GM12878 (cell line): ENCODE results near the gene ADAMTS17. TPM values are rescaled to one million over a fixed set of nuclear protein-coding genes. Genes with fewer than 3 reads are reported as not detected.

Source experiments
- ATAC-seq: fragments of 200-7000 bp; cut with Tn5 transposase; 3 replicates; pipeline ENCODE4 v1.9.1; 2020; ENCODE audit warnings: mild to moderate bottlenecking, moderate library complexity
- BruUV-seq: library from RNA; stranded (reverse); fragments of 400-500 nt; replicated peaks from 2 replicates; lab custom pipeline; 2021; lab: Mats Ljungman, UMichigan
- CTCF ChIA-PET: fragments of 300-600 bp; sonication (Branson Sonifier 250); formaldehyde crosslinking; extraction: SDS; loops from one replicate; lab custom pipeline; 2021; ENCODE audit warnings: inconsistent platforms; lab: Yijun Ruan, JAX
- POLR2A ChIA-PET: fragments of 350-600 bp; formaldehyde crosslinking; extraction: SDS; loops from one replicate; lab custom pipeline; 2021; ENCODE audit warnings: inconsistent platforms; lab: Charles Lee
- RAD21 ChIA-PET: fragments of 300-600 bp; sonication (Branson Sonifier 250); formaldehyde crosslinking; loops from one replicate; lab custom pipeline; 2023; ENCODE audit warnings: antibody characterized with exemption; ENCODE audit not compliant: unreplicated experiment; lab: Charles Lee
- SMC1A ChIA-PET: fragments of 300-600 bp; sonication (Branson Sonifier 250); formaldehyde crosslinking; loops from one replicate; lab custom pipeline; 2023; ENCODE audit not compliant: unreplicated experiment, uncharacterized antibody; lab: Charles Lee
- DNase-seq: peaks from one replicate; pipeline ENCODE4 v3.0.0-alpha.2; 2011; ENCODE audit warnings: low read depth, low spot score
- FAIRE-seq: peaks from 3 replicates; lab custom pipeline; 2011; peaks lifted over from hg19 to GRCh38; lab: Jason Lieb, UNC
- H2AFZ ChIP-seq: 2 replicates; pipeline ENCODE4 v1.6.0; 2011; ENCODE audit warnings: low read depth, low read length, control low read depth; ENCODE audit not compliant: control insufficient read depth
- H3K27ac ChIP-seq: 2 replicates; pipeline ENCODE4 v1.5.1; 2011; ENCODE audit warnings: control low read depth; ENCODE audit not compliant: control insufficient read depth, insufficient read depth
- H3K27me3 ChIP-seq, 2 experiments: replicated peaks in 1 of 2; 2 replicates each; pipeline versions ENCODE4 v1.6.0 to v1.6.1; 2011; ENCODE audit warnings: low read length in 1 of 2; ENCODE audit not compliant: control insufficient read depth in 2 of 2, insufficient read depth in 2 of 2
- H3K36me3 ChIP-seq, 2 experiments: 2 replicates each; pipeline ENCODE4 v1.5.1; 2011; ENCODE audit warnings: low read length in 1 of 2; ENCODE audit not compliant: control insufficient read depth in 2 of 2, insufficient read depth in 2 of 2
- H3K4me1 ChIP-seq: 2 replicates; pipeline ENCODE4 v1.6.1; 2011; ENCODE audit warnings: mild to moderate bottlenecking, low read length, moderate library complexity, mixed read lengths; ENCODE audit not compliant: control insufficient read depth, insufficient read depth
- H3K4me2 ChIP-seq: 2 replicates; pipeline ENCODE4 v1.6.0; 2011; ENCODE audit warnings: control low read depth; ENCODE audit not compliant: control insufficient read depth, insufficient read depth
- H3K4me3 ChIP-seq: fragments of 200-600 bp; sonication (generic); 2 replicates; pipeline ENCODE4 v1.5.1; 2016
- H3K79me2 ChIP-seq: 2 replicates; pipeline ENCODE4 v1.6.0; 2011; ENCODE audit warnings: low read length; ENCODE audit not compliant: control insufficient read depth, insufficient read depth
- H3K9ac ChIP-seq: 2 replicates; pipeline ENCODE4 v1.8.0; 2011; ENCODE audit warnings: low read length, control low read depth, mixed read lengths; ENCODE audit not compliant: control insufficient read depth, insufficient read depth
- H3K9me3 ChIP-seq: replicated peaks from 3 replicates; pipeline ENCODE4 v1.5.1; 2011; ENCODE audit warnings: mild to moderate bottlenecking, low read length; ENCODE audit not compliant: control insufficient read depth, insufficient read depth
- H4K20me1 ChIP-seq: 2 replicates; pipeline ENCODE4 v1.6.0; 2011; ENCODE audit not compliant: control insufficient read depth, insufficient read depth
- ATF3 ChIP-seq: IDR thresholded peaks from 2 replicates; pipeline ENCODE4 v1.6.1; 2011; ENCODE audit warnings: low read depth, mild to moderate bottlenecking, low read length, moderate library complexity, borderline replicate concordance; ENCODE audit errors: extremely low read depth
- BHLHE40 ChIP-seq, 2 experiments: fragments of 450-650 bp in 1 of 2; IDR thresholded peaks; 2 replicates each; pipeline ENCODE4 v1.6.1; 2011 to 2017; ENCODE audit warnings: low read depth in 2 of 2, borderline replicate concordance in 1 of 2, improper control_type of control experiment in 1 of 2, low read length in 1 of 2, mild to moderate bottlenecking in 1 of 2
- BRCA1 ChIP-seq: IDR thresholded peaks from 2 replicates; pipeline ENCODE4 v1.6.1; 2011; ENCODE audit warnings: low read depth, low read length, improper control_type of control experiment
- E2F4 ChIP-seq: IDR thresholded peaks from 2 replicates; pipeline ENCODE4 v1.6.1; 2012; ENCODE audit warnings: low read depth, low read length, improper control_type of control experiment
- GABPA ChIP-seq: IDR thresholded peaks from 2 replicates; pipeline ENCODE4 v1.6.1; 2014; ENCODE audit warnings: antibody characterized with exemption, low read depth, mild to moderate bottlenecking, inconsistent platforms
- IKZF2 ChIP-seq, 2 experiments: fragments of 450-650 bp; IDR thresholded peaks; 2 replicates each; pipeline ENCODE4 v1.6.1; 2017; ENCODE audit warnings: mild to moderate bottlenecking in 2 of 2, moderate library complexity in 2 of 2
- MYB ChIP-seq: fragments of 150-350 bp; IDR thresholded peaks from 2 replicates; pipeline ENCODE4 v1.6.1; 2014; ENCODE audit warnings: mild to moderate bottlenecking, low read depth, low read length, borderline replicate concordance
- POU2F2 ChIP-seq: IDR thresholded peaks from 3 replicates; pipeline ENCODE4 v1.6.1; 2011; ENCODE audit warnings: low read depth, mild to moderate bottlenecking, low read length, borderline replicate concordance
- RELA ChIP-seq: fragments of 450-650 bp; IDR thresholded peaks from 2 replicates; pipeline ENCODE4 v1.8.0; 2014; ENCODE audit warnings: borderline replicate concordance; ENCODE audit not compliant: partially characterized antibody
- RUNX3 ChIP-seq: IDR thresholded peaks from 2 replicates; pipeline ENCODE4 v1.6.1; 2012; ENCODE audit warnings: low read length, inconsistent platforms
- SIN3A ChIP-seq: IDR thresholded peaks from 2 replicates; pipeline ENCODE4 v1.6.1; 2012; ENCODE audit warnings: low read depth, low read length, improper control_type of control experiment
- SKIL ChIP-seq: fragments of 450-650 bp; IDR thresholded peaks from 2 replicates; pipeline ENCODE4 v1.6.1; 2017; ENCODE audit warnings: mild to moderate bottlenecking, low read depth, inconsistent platforms; ENCODE audit not compliant: poor library complexity, severe bottlenecking
- SMARCA5 ChIP-seq: fragments of 450-650 bp; IDR thresholded peaks from 2 replicates; pipeline ENCODE4 v1.6.1; 2017; ENCODE audit warnings: mild to moderate bottlenecking
- TAF1 ChIP-seq: IDR thresholded peaks from 2 replicates; pipeline ENCODE4 v1.6.1; 2011; ENCODE audit warnings: mild to moderate bottlenecking, low read depth, low read length, borderline replicate concordance
- WRNIP1 ChIP-seq: IDR thresholded peaks from 2 replicates; pipeline ENCODE4 v1.6.1; 2011; ENCODE audit warnings: low read depth, low read length, improper control_type of control experiment, borderline replicate concordance
- ZBTB4 ChIP-seq: fragments of 450-650 bp; formaldehyde crosslinking; IDR thresholded peaks from 2 replicates; pipeline ENCODE4 v1.4.0; 2022; ENCODE audit warnings: mild to moderate bottlenecking, moderate library complexity
- ZSCAN29 ChIP-seq: fragments of 450-650 bp; IDR thresholded peaks from 2 replicates; pipeline ENCODE4 v1.6.1; 2017; ENCODE audit warnings: mild to moderate bottlenecking, moderate library complexity
- WGBS: methylation state at CpG from one replicate; pipeline ENCODE4 v1.1.6; 2016; ENCODE audit warnings: low lambda C conversion rate; ENCODE audit not compliant: insufficient replicate concordance, insufficient coverage; ENCODE audit errors: missing lambda C conversion rate; 5-methylcytosine and 5-hydroxymethylcytosine counted together
- in situ Hi-C: fragments of 300-500 bp; cut with MboI; formaldehyde crosslinking; loops from 9 replicates; pipeline ENCODE4 v1.14.3; 2018; ENCODE audit warnings: mixed read lengths
- intact Hi-C: fragments of 100-400 bp; cut with micrococcal nuclease; formaldehyde crosslinking; loops from one replicate; pipeline ENCODE4 v1.14.2; 2022; ENCODE audit not compliant: unreplicated experiment
- polyA plus RNA-seq, 11 experiments: library from polyadenylated mRNA; depleted of rRNA in 4 of 11; unstranded in 6 of 11; stranded (reverse) in 5 of 11; fragments of >200 nt; fragmentation: Nextera tagmentation in 4 of 11; fragmentation: Illumina TruSeq in 1 of 11; extraction: Ambion mirVana in 4 of 11; extraction: Trizol in 1 of 11; gene quantifications; 1 replicate in 1 of 11; 2 replicates in 10 of 11; pipeline versions ENCODE4 v1.2.1 to v1.2.3, GENCODE V29; 2011 to 2016; ENCODE audit warnings: inconsistent platforms in 2 of 11, missing spikeins in 2 of 11, low read depth in 1 of 11
- total RNA-seq, 4 experiments: library from RNA; depleted of rRNA in 3 of 4; stranded (reverse); fragments of >200 nt in 3 of 4; fragmentation: Illumina TruSeq in 1 of 4; extraction: Trizol in 1 of 4; gene quantifications; 2 replicates each; pipeline versions ENCODE4 v1.2.1 to v1.2.3, GENCODE V29; 2013 to 2021

The ADAMTS17 gene
- total and polyA plus RNA-seq, 10 of the 15 experiments (the other 5 are each of a cell fraction or from before 2014, with no cell fraction given), result 0.04 to 0.50 (median 0.10) TPM; not detected in 4

- ChIA-PET RAD21 (no interaction called here), POLR2A (no interaction called here), CTCF (no interaction called here), SMC1A (no interaction called here)
- WGBS, result 24% methylated on average over 19 of the region's 19 CpGs
- intact Hi-C loops, result no loop called here
- Histone ChIP-seq H3K9me3 (no peaks in the 10 kb centered on the region), H3K36me3 (no peaks in the 10 kb centered on the region), H3K4me3 (no peak overlapping the region), H3K9ac (no peak overlapping the region), H3K79me2 (no peaks in the 10 kb centered on the region), H2AFZ (no peak overlapping the region), H3K4me1 (no peaks in the 10 kb centered on the region), H3K27me3 (no peaks in the 10 kb centered on the region; a peak in 1 of 4 replicates), H4K20me1 (no peaks in the 10 kb centered on the region), H3K27ac (no peak overlapping the region), H3K4me2 (no peak overlapping the region)
- DNase-seq (no peak), FAIRE-seq (no peak), ATAC-seq (no peak)
- in situ Hi-C loops, result no loop called here
- BruUV-seq, result no TSS peak
- TF ChIP-seq IKZF2 (IDR thresholded peaks at IDR 0.05), result no peak
- no peak for TF ChIP-seq ZSCAN29
- no peak for TF ChIP-seq SIN3A
- no peak for TF ChIP-seq ZBTB4 (CRISPR knock-in tag)
- TF ChIP-seq E2F4, result no peak
- no peak for TF ChIP-seq WRNIP1
- no peak for TF ChIP-seq RUNX3
- no peak for TF ChIP-seq BRCA1
- TF ChIP-seq SKIL, result no peak
- no peak for TF ChIP-seq POU2F2
- no peak for TF ChIP-seq BHLHE40 (IDR thresholded peaks at IDR 0.05; ENCODE audit: borderline replicate concordance in 1 of 2, low read depth in 2 of 2, low read length in 1 of 2)
- no peak for TF ChIP-seq ATF3
- TF ChIP-seq GABPA, result no peak
- TF ChIP-seq RELA, result no peak
- no peak for TF ChIP-seq TAF1
- TF ChIP-seq MYB, result no peak
- TF ChIP-seq SMARCA5, result no peak
These were observed 288.9 kb downstream of the ADAMTS17 start for GRCh38 chr15:100052716-100053473.
